Activated CD8-positive, alpha-beta memory T cell treated with anti-CD3 and anti-CD28 coated beads for 48 hours (primary cell): ENCODE results near the gene ZNG1C.
"Not testable (repeated sequence)": the region's sequence is repeated elsewhere in the genome, so short reads cannot be mapped to it uniquely, and the experiment has no call there.

Experiments used
- DNase-seq, 3 experiments: peaks; one replicate each; pipeline ENCODE4 v3.0.0-alpha.2; 2020; ENCODE audit warnings: low read depth in 2 of 3, low spot score in 2 of 3

ZNG1C gene

GRCh38 chr9:68342265-68343025, 100.7 kb downstream of the ZNG1C start:
- not testable (repeated sequence) for DNase-seq

DNA sequence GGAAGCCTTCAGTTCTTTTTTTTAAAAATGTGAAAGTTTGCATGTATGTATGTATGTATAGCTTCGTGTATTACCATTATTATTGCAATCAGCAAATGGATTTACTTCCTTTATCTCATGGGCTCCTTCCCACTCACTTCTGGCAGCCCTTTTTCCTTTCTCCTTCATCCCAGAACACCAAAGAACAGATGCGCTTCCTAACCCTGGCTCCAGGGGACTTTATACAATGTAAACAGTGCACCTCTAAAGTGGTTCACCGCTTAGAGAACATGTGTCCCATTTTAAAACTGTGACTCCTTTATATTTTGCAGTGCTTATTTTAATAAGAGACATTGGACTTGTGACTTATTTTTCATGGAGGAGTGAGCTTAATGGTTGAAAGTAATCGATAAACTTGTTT, 101.5 kb downstream of the ZNG1C start:
- DNase-seq: not testable (repeated sequence)

DNA sequence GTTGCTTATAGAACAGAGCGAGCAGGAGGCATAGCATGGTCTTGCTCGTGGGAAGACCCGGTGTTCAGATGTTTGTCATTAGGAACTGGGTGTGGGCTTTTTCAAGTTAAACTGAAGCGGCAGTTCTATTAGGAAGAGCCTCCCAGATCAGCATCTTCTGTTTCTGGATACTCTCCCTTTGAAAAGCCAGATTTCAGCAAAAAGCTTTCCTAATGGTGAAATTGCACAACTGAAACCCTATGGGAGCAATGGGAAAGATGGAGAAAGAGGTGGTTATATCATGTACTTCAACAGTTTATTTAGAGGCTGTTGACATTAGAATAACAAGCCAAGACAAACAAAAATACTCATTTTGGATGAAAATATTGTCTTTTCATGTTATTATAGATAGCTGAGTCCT, 102.2 kb downstream of the ZNG1C start:
- not testable (repeated sequence) for DNase-seq
